Right hindlimb (tissue), 1 donor: ENCODE results near the gene TRIM38.

Experiments
- DNase-seq: peaks from one replicate; pipeline ENCODE4 v3.0.0-alpha.2; 2018

TRIM38 gene

GRCh38 chr6:26028746-26029569, 66.4 kb downstream of the TRIM38 start:
- no peak for DNase-seq

GRCh38 chr6:26029570-26029856, 66.9 kb downstream of the TRIM38 start:
- no peak for DNase-seq

GRCh38 chr6:26029857-26030653, 67.5 kb downstream of the TRIM38 start:
- DNase-seq = no peak

- no peak for DNase-seq
Observed at GRCh38 chr6:26030716-26031115, 68.1 kb downstream of the TRIM38 start.

GRCh38 chr6:26031151-26031594, 68.6 kb downstream of the TRIM38 start:
- no peak for DNase-seq

- DNase-seq = peak; percentile 95
Observed at GRCh38 chr6:26031595-26032339, 69.2 kb downstream of the TRIM38 start.

- DNase-seq = peak; percentile 52
Observed at GRCh38 chr6:26032340-26033084, 69.9 kb downstream of the TRIM38 start.

GRCh38 chr6:26033085-26033940, 70.7 kb downstream of the TRIM38 start:
- DNase-seq = peak; percentile 82

- DNase-seq = peak; percentile 78
Observed at GRCh38 chr6:26033941-26034354, 71.3 kb downstream of the TRIM38 start.

- DNase-seq = no peak
Observed at GRCh38 chr6:26034905-26035304, 72.3 kb downstream of the TRIM38 start.
